IMR-90 (cell line): ENCODE results near the gene NDC80. TPM values are rescaled to one million over a fixed set of nuclear protein-coding genes. Genes with fewer than 3 reads are reported as not detected.

Experiments
- ATAC-seq: fragments of 200-7000 bp; cut with Tn5 transposase; 2 replicates; pipeline ENCODE4 v1.9.1; 2020; ENCODE audit warnings: low read depth, mild to moderate bottlenecking, moderate library complexity
- BruUV-seq: library from RNA; stranded (reverse); fragments of 400-500 nt; replicated peaks from 2 replicates; lab custom pipeline; 2021; lab: Mats Ljungman, UMichigan
- CTCF ChIA-PET: fragments of 300-600 bp; formaldehyde crosslinking; extraction: SDS; loops from one replicate; lab custom pipeline; 2021; ENCODE audit warnings: antibody characterized with exemption; lab: Yijun Ruan, JAX
- POLR2A ChIA-PET: fragments of 300-600 bp; sonication (Branson Sonifier 250); formaldehyde crosslinking; loops from one replicate; lab custom pipeline; 2022; ENCODE audit warnings: antibody characterized with exemption; ENCODE audit not compliant: unreplicated experiment; lab: Charles Lee
- DNase-seq: peaks from one replicate; pipeline ENCODE4 v3.0.0; 2013
- H2AFZ ChIP-seq: replicated peaks from 2 replicates; pipeline ENCODE3; 2013; ENCODE audit warnings: low read length, mild to moderate bottlenecking; ENCODE audit not compliant: poor library complexity
- H2AK5ac ChIP-seq: 2 replicates; pipeline ENCODE4 v1.6.1; 2013; ENCODE audit warnings: low read depth, low read length, inconsistent platforms
- H2AK9ac ChIP-seq: replicated peaks from 2 replicates; pipeline ENCODE3; 2013; ENCODE audit warnings: mild to moderate bottlenecking, low read depth, low read length, moderate library complexity; ENCODE audit not compliant: poor library complexity
- H2BK120ac ChIP-seq: 2 replicates; pipeline ENCODE4 v1.6.1; 2013; ENCODE audit warnings: low read depth, low read length, inconsistent platforms
- H2BK15ac ChIP-seq: 3 replicates; pipeline ENCODE4 v1.6.1; 2013; ENCODE audit warnings: low read depth, low read length, inconsistent platforms
- H2BK20ac ChIP-seq: 2 replicates; pipeline ENCODE4 v1.6.1; 2013; ENCODE audit warnings: low read depth, mild to moderate bottlenecking, inconsistent platforms, low read length, moderate library complexity
- H2BK5ac ChIP-seq: 2 replicates; pipeline ENCODE4 v1.6.1; 2013; ENCODE audit warnings: mild to moderate bottlenecking, low read depth, low read length, inconsistent platforms; ENCODE audit not compliant: poor library complexity, severe bottlenecking
- H3K14ac ChIP-seq: replicated peaks from 2 replicates; pipeline ENCODE4 v1.6.1; 2013; ENCODE audit warnings: low read depth, low read length, inconsistent platforms
- H3K18ac ChIP-seq: 2 replicates; pipeline ENCODE4 v1.6.1; 2013; ENCODE audit warnings: low read depth, low read length, control low read depth
- H3K23ac ChIP-seq: 2 replicates; pipeline ENCODE4 v1.6.1; 2013; ENCODE audit warnings: low read depth, low read length, inconsistent platforms
- H3K27ac ChIP-seq: 2 replicates; pipeline ENCODE4 v1.5.1; 2013; ENCODE audit warnings: mild to moderate bottlenecking, control low read depth, low read length; ENCODE audit not compliant: insufficient read depth
- H3K27me3 ChIP-seq: 2 replicates; pipeline ENCODE4 v1.6.1; 2013; ENCODE audit warnings: low read length; ENCODE audit not compliant: control insufficient read depth, insufficient read depth
- H3K36me3 ChIP-seq: 2 replicates; pipeline ENCODE4 v1.6.1; 2013; ENCODE audit warnings: low read length, mixed read lengths; ENCODE audit not compliant: control insufficient read depth, insufficient read depth
- H3K4ac ChIP-seq: 2 replicates; pipeline ENCODE4 v1.6.1; 2013; ENCODE audit warnings: low read depth, low read length, inconsistent platforms
- H3K4me1 ChIP-seq: 2 replicates; pipeline ENCODE4 v1.6.1; 2013; ENCODE audit warnings: low read length, mixed read lengths; ENCODE audit not compliant: control insufficient read depth, insufficient read depth
- H3K4me2 ChIP-seq: 2 replicates; pipeline ENCODE4 v1.6.1; 2013; ENCODE audit warnings: low read depth, mild to moderate bottlenecking, control low read depth, low read length, moderate library complexity
- H3K4me3 ChIP-seq: 2 replicates; pipeline ENCODE4 v1.5.1; 2013; ENCODE audit warnings: low read depth, mild to moderate bottlenecking, control low read depth, low read length, moderate library complexity; ENCODE audit not compliant: insufficient read depth
- H3K56ac ChIP-seq: 2 replicates; pipeline ENCODE4 v1.6.1; 2013; ENCODE audit warnings: low read length, inconsistent platforms; ENCODE audit not compliant: insufficient read depth; ENCODE audit errors: extremely low read depth
- H3K79me1 ChIP-seq, 2 experiments: 2 replicates each; pipeline ENCODE4 v1.6.1; 2013; ENCODE audit warnings: low read length in 2 of 2, inconsistent platforms in 1 of 2, low read depth in 1 of 2
- H3K9ac ChIP-seq: 2 replicates; pipeline ENCODE4 v1.6.1; 2013; ENCODE audit warnings: low read depth, low read length, control low read depth
- H3K9me1 ChIP-seq: 2 replicates; pipeline ENCODE4 v1.6.1; 2013; ENCODE audit warnings: low read length, inconsistent platforms; ENCODE audit not compliant: insufficient read depth
- H3K9me3 ChIP-seq: 2 replicates; pipeline ENCODE4 v1.6.1; 2013; ENCODE audit warnings: low read length; ENCODE audit not compliant: control insufficient read depth, insufficient read depth
- H4K20me1 ChIP-seq: 2 replicates; pipeline ENCODE4 v1.6.1; 2013; ENCODE audit warnings: low read length, inconsistent platforms; ENCODE audit not compliant: insufficient read depth
- H4K5ac ChIP-seq: 2 replicates; pipeline ENCODE4 v1.6.1; 2013; ENCODE audit warnings: mild to moderate bottlenecking, low read depth, low read length, control low read depth
- H4K8ac ChIP-seq, 2 experiments: 2 replicates each; pipeline ENCODE4 v1.6.1; 2013; ENCODE audit warnings: low read depth in 2 of 2, low read length in 2 of 2, control low read depth in 1 of 2, inconsistent platforms in 1 of 2
- H4K91ac ChIP-seq: 2 replicates; pipeline ENCODE4 v1.6.1; 2013; ENCODE audit warnings: low read depth, low read length, inconsistent platforms; ENCODE audit not compliant: insufficient read depth
- CEBPB ChIP-seq: IDR thresholded peaks from 2 replicates; pipeline ENCODE4 v1.6.1; 2012; ENCODE audit warnings: low read depth, low read length, improper control_type of control experiment
- MXI1 ChIP-seq: IDR thresholded peaks from 2 replicates; pipeline ENCODE4 v1.6.1; 2012; ENCODE audit warnings: low read depth, mild to moderate bottlenecking, low read length, moderate library complexity, borderline replicate concordance
- POLR2A ChIP-seq: IDR thresholded peaks from 2 replicates; pipeline ENCODE4 v1.6.1; 2012; ENCODE audit warnings: mild to moderate bottlenecking, low read depth, low read length
- RAD21 ChIP-seq: IDR thresholded peaks from 2 replicates; pipeline ENCODE4 v1.6.1; 2012; ENCODE audit warnings: low read length, improper control_type of control experiment
- RCOR1 ChIP-seq: IDR thresholded peaks from 2 replicates; pipeline ENCODE4 v1.6.1; 2012; ENCODE audit warnings: mild to moderate bottlenecking, low read length, improper control_type of control experiment; ENCODE audit not compliant: insufficient replicate concordance
- WGBS, 2 experiments: methylation state at CpG; one replicate each; pipeline versions ENCODE4 v1.1.5 to v1.1.7; 2013; ENCODE audit warnings: missing lambda C conversion rate in 2 of 2; ENCODE audit not compliant: insufficient read length in 1 of 2; ENCODE audit errors: extremely low coverage in 2 of 2; 5-methylcytosine and 5-hydroxymethylcytosine counted together
- dilution Hi-C: fragments of 300-500 bp; cut with HindIII; formaldehyde crosslinking; loops from one replicate; pipeline ENCODE4 v1.14.3; 2018; ENCODE audit warnings: low sequenced_read_pairs; ENCODE audit not compliant: unreplicated experiment
- in situ Hi-C: fragments of 300-500 bp; cut with MboI; formaldehyde crosslinking; loops from 3 replicates; pipeline ENCODE4 v1.14.3; 2019; ENCODE audit warnings: low sequenced_read_pairs, inconsistent platforms, mixed read lengths
- intact Hi-C: fragments of 100-400 bp; cut with micrococcal nuclease; formaldehyde crosslinking; loops from 2 replicates; pipeline ENCODE4 v1.10.0; 2022
- polyA plus RNA-seq, 3 experiments: library from polyadenylated mRNA; depleted of rRNA; stranded (reverse); fragments of >200 nt; gene quantifications; 2 replicates each; pipeline ENCODE4 v1.2.3, GENCODE V29; 2012; ENCODE audit warnings: low replicate concordance in 1 of 3
- total RNA-seq: library from RNA; depleted of rRNA; stranded (reverse); fragments of >200 nt; gene quantifications from 2 replicates; pipeline ENCODE4 v1.2.3, GENCODE V29; 2012

The NDC80 gene
- total and polyA plus RNA-seq, 2 of the 4 experiments (the other 2 are of a cell fraction): 11.8 to 15.5 TPM

- H3K27ac ChIP-seq: no peak overlapping the region
- no peak overlapping the region for H3K18ac ChIP-seq
- H3K27me3 ChIP-seq: no peaks in the 10 kb centered on the region
- H2BK5ac ChIP-seq: no peak overlapping the region
- BruUV-seq: no TSS peak
- WGBS, 2 experiments: no CpG with 5 or more reads among the region's 1 CpG
- no peaks in the 10 kb centered on the region for H3K9me1 ChIP-seq
- H2BK120ac ChIP-seq: no peak overlapping the region
- no peak for DNase-seq
- no peak overlapping the region for H4K91ac ChIP-seq
- H2AFZ ChIP-seq: no peak overlapping the region
- in situ Hi-C loops (loop anchor here (5.0 to 25.0 kb wide), 3 partner anchors 198 to 948 kb away; no protein-coding TSS in a partner anchor), intact Hi-C loops (no loop called here), dilution Hi-C loops (no loop called here)
- no peaks in the 10 kb centered on the region for H3K79me1 ChIP-seq
- no peaks in the 10 kb centered on the region for H3K4me1 ChIP-seq
- ATAC-seq: no peak
- H4K5ac ChIP-seq: no peak overlapping the region
- ChIA-PET POLR2A (no interaction called here), CTCF (no interaction called here)
- no peak overlapping the region for H4K8ac ChIP-seq
- H3K56ac ChIP-seq: no peak overlapping the region
- no peak overlapping the region for H3K4me2 ChIP-seq
- no peaks in the 10 kb centered on the region for H3K36me3 ChIP-seq
- no peak overlapping the region for H3K4ac ChIP-seq
- no peaks in the 10 kb centered on the region for H4K20me1 ChIP-seq
- TF ChIP-seq CEBPB (no peak), POLR2A (no peak), MXI1 (no peak), RCOR1 (no peak), RAD21 (no peak)
- no peak overlapping the region for H3K4me3 ChIP-seq
- H3K14ac ChIP-seq: no peak overlapping the region
- H2AK9ac ChIP-seq: no peak overlapping the region
- no peak overlapping the region for H3K23ac ChIP-seq
- H2AK5ac ChIP-seq: no peak overlapping the region
- H3K9me3 ChIP-seq: peaks cover 2% of the 10 kb centered on the region
- no peak overlapping the region for H3K9ac ChIP-seq
- no peak overlapping the region for H2BK15ac ChIP-seq
- no peak overlapping the region for H2BK20ac ChIP-seq
These were observed 36.5 kb upstream of the NDC80 start for GRCh38 chr18:2534906-2535305.
